ENCODE results near the gene GAA. TPM values are rescaled to one million over a fixed set of nuclear protein-coding genes. Genes with fewer than 3 reads are reported as not detected.

Gene GAA
- total RNA-seq, 1 experiment from 2014 or later = 36.1 TPM

GRCh38 chr17:80152081-80152702 lies 50.8 kb downstream of the GAA start:
- Histone ChIP-seq H3K27me3 (ENCODE audit: control insufficient read depth, insufficient read depth, low read length) (no peaks in the 10 kb centered on the region), H3K4me1 (ENCODE audit: control insufficient read depth, insufficient read depth, low read length) (no peaks in the 10 kb centered on the region), H3K36me3 (ENCODE audit: control insufficient read depth, insufficient read depth, low read length) (no peaks in the 10 kb centered on the region; the same call in 1 of the 2 replicates), H3K9me3 (ENCODE audit: control insufficient read depth, insufficient read depth, low read depth, low read length) (peaks cover 8% of the 10 kb centered on the region; the same call in 1 of the 2 replicates), H3K27ac (ENCODE audit: low read length) (no peak overlapping the region), H3K4me3 (ENCODE audit: low read depth in 2 of 2, low read length in 2 of 2) (no peak overlapping the region)
- in situ Hi-C loops (cut with HindIII; ENCODE audit: low pct_unique_long_range_greater_than_20kb, low sequenced_read_pairs) (no loop called here), intact Hi-C loops (cut with micrococcal nuclease; ENCODE audit: unreplicated experiment) (no loop called here)
- ChIA-PET POLR2A (no interaction called here), CTCF (interaction anchor here (0.6 kb wide), 1 partner anchor 45 kb away, joined by 3 read pairs; no protein-coding TSS in a partner anchor)
- TF ChIP-seq CTCF (IDR thresholded peaks at IDR 0.05) (no peak), SIN3A (IDR thresholded peaks at IDR 0.05; ENCODE audit: borderline replicate concordance, insufficient read depth, low read depth, low read length) (no peak), POLR2AphosphoS5 (IDR thresholded peaks at IDR 0.05; ENCODE audit: low read depth, low read length) (no peak), REST (IDR thresholded peaks at IDR 0.05; ENCODE audit: insufficient read depth in 1 of 2, low read depth in 2 of 2, low read length in 1 of 2) (no peak), TCF7L2 (IDR thresholded peaks at IDR 0.05; ENCODE audit: low read depth, low read length) (no peak)
- BruUV-seq (replicated peaks) = no TSS peak
- ATAC-seq (no peak), DNase-seq (ENCODE audit: low read depth, low spot score) (no peak)

GRCh38 chr17:80153004-80153403 lies 51.6 kb downstream of the GAA start:
- no peaks in the 10 kb centered on the region for H3K27me3 ChIP-seq (ENCODE audit: control insufficient read depth, insufficient read depth, low read length)
- intact Hi-C loops (cut with micrococcal nuclease; ENCODE audit: unreplicated experiment) (no loop called here), in situ Hi-C loops (cut with HindIII; ENCODE audit: low pct_unique_long_range_greater_than_20kb, low sequenced_read_pairs) (no loop called here)
- TF ChIP-seq TCF7L2 (IDR thresholded peaks at IDR 0.05; ENCODE audit: low read depth, low read length) (no peak), SIN3A (IDR thresholded peaks at IDR 0.05; ENCODE audit: borderline replicate concordance, insufficient read depth, low read depth, low read length) (no peak), CTCF (IDR thresholded peaks at IDR 0.05) (no peak), POLR2AphosphoS5 (IDR thresholded peaks at IDR 0.05; ENCODE audit: low read depth, low read length) (no peak), REST (IDR thresholded peaks at IDR 0.05; ENCODE audit: insufficient read depth in 1 of 2, low read depth in 2 of 2, low read length in 1 of 2) (no peak)
- DNase-seq (ENCODE audit: low read depth, low spot score) (no peak), ATAC-seq (no peak)
- no peaks in the 10 kb centered on the region for H3K4me1 ChIP-seq (ENCODE audit: control insufficient read depth, insufficient read depth, low read length)
- no TSS peak for BruUV-seq (replicated peaks)
- no peaks in the 10 kb centered on the region for H3K36me3 ChIP-seq (ENCODE audit: control insufficient read depth, insufficient read depth, low read length)
- POLR2A ChIA-PET = no interaction called here
- H3K4me3 ChIP-seq (ENCODE audit: low read depth in 2 of 2, low read length in 2 of 2) = no peak overlapping the region
- CTCF ChIA-PET = no interaction called here
- peaks cover 8% of the 10 kb centered on the region; the same call in 1 of the 2 replicates for H3K9me3 ChIP-seq (ENCODE audit: control insufficient read depth, insufficient read depth, low read depth, low read length)
- no peak overlapping the region for H3K27ac ChIP-seq (ENCODE audit: low read length)

Data from Panc1 (cell line).